Neural crest cell (in vitro differentiated cells): ENCODE data around the gene TRMT6. TPM values are rescaled to one million over a fixed set of nuclear protein-coding genes. Genes with fewer than 3 reads are reported as not detected.

ENCODE experiments used
- DNase-seq: peaks from one replicate; pipeline ENCODE4 v3.0.0; 2021; ENCODE audit warnings: low read depth, mixed read lengths, low spot score
- H3K27ac Mint-ChIP-seq: one replicate; pipeline ENCODE4 v1.8.0; 2021; ENCODE audit warnings: mild to moderate bottlenecking, mixed read lengths; ENCODE audit not compliant: unreplicated experiment
- H3K27me3 Mint-ChIP-seq: 2 replicates; pipeline ENCODE4 v1.8.0; 2021; ENCODE audit warnings: low read depth, mild to moderate bottlenecking, mixed read lengths
- H3K36me3 Mint-ChIP-seq: 2 replicates; pipeline ENCODE4 v1.8.0; 2021; ENCODE audit warnings: low read depth, mild to moderate bottlenecking, mixed read lengths
- H3K4me1 Mint-ChIP-seq: 2 replicates; pipeline ENCODE4 v1.8.0; 2021; ENCODE audit warnings: mixed read lengths
- H3K4me3 Mint-ChIP-seq: one replicate; pipeline ENCODE4 v1.8.0; 2021; ENCODE audit warnings: mild to moderate bottlenecking, mixed read lengths
- H3K9me3 Mint-ChIP-seq: 2 replicates; pipeline ENCODE4 v1.8.0; 2021; ENCODE audit warnings: mixed read lengths
- CTCF ChIP-seq: fragments of 200-600 bp; sonication (generic); conservative IDR thresholded peaks from 2 replicates; pipeline ENCODE4 v1.5.0; 2021; ENCODE audit warnings: antibody characterized with exemption, mild to moderate bottlenecking
- total RNA-seq: library from RNA; stranded (reverse); gene quantifications from 2 replicates; pipeline ENCODE4 v1.2.1, GENCODE V29; 2021

The TRMT6 gene
- total RNA-seq, 1 donor from 2014 or later = 23.1 TPM

- Mint-ChIP-seq H3K4me1 (no peaks in the 10 kb centered on the region), H3K27me3 (peaks cover 72% of the 10 kb centered on the region), H3K4me3 (no peak overlapping the region), H3K27ac (no peak overlapping the region), H3K36me3 (no peaks in the 10 kb centered on the region), H3K9me3 (no peaks in the 10 kb centered on the region)
- no peak for DNase-seq
- TF ChIP-seq CTCF = no peak
Measured at GRCh38 chr20:5900908-5901307, 49.4 kb downstream of the TRMT6 start.

GRCh38 chr20:5899444-5899843 lies 50.9 kb downstream of the TRMT6 start:
- H3K4me3 Mint-ChIP-seq = no peak overlapping the region
- no peak for TF ChIP-seq CTCF
- no peaks in the 10 kb centered on the region for H3K36me3 Mint-ChIP-seq
- H3K9me3 Mint-ChIP-seq = no peaks in the 10 kb centered on the region
- H3K27ac Mint-ChIP-seq = no peak overlapping the region
- peaks cover 61% of the 10 kb centered on the region for H3K27me3 Mint-ChIP-seq
- DNase-seq = no peak
- no peaks in the 10 kb centered on the region for H3K4me1 Mint-ChIP-seq

- Mint-ChIP-seq H3K4me3 (no peak overlapping the region), H3K36me3 (no peaks in the 10 kb centered on the region), H3K27me3 (peaks cover 54% of the 10 kb centered on the region), H3K9me3 (no peaks in the 10 kb centered on the region), H3K27ac (no peak overlapping the region), H3K4me1 (no peaks in the 10 kb centered on the region)
- DNase-seq = no peak
- no peak for TF ChIP-seq CTCF
Measured at GRCh38 chr20:5895626-5896025, 54.7 kb downstream of the TRMT6 start.

GRCh38 chr20:5893621-5894020 lies 56.7 kb downstream of the TRMT6 start:
- H3K27me3 Mint-ChIP-seq = peaks cover 40% of the 10 kb centered on the region
- H3K4me1 Mint-ChIP-seq = no peaks in the 10 kb centered on the region

GRCh38 chr20:5893052-5893451 lies 57.3 kb downstream of the TRMT6 start:
- no peak for DNase-seq
- no peaks in the 10 kb centered on the region for H3K9me3 Mint-ChIP-seq
- no peak overlapping the region for H3K27ac Mint-ChIP-seq
- H3K36me3 Mint-ChIP-seq = no peaks in the 10 kb centered on the region
- no peaks in the 10 kb centered on the region for H3K4me1 Mint-ChIP-seq
- H3K4me3 Mint-ChIP-seq = no peak overlapping the region
- peaks cover 39% of the 10 kb centered on the region for H3K27me3 Mint-ChIP-seq
- TF ChIP-seq CTCF = no peak

More at GRCh38 chr20:5893621-5894020, 56.7 kb downstream of the TRMT6 start:
- no peak for TF ChIP-seq CTCF
- DNase-seq = no peak
- H3K4me3 Mint-ChIP-seq = no peak overlapping the region
- H3K27ac Mint-ChIP-seq = no peak overlapping the region
- no peaks in the 10 kb centered on the region for H3K9me3 Mint-ChIP-seq
- H3K36me3 Mint-ChIP-seq = no peaks in the 10 kb centered on the region
